Esophagus muscularis mucosa (tissue), 4 donors: Measurements from ENCODE around the gene TUBE1.

Experiments used
- EP300 ChIP-seq: sonication (generic); formaldehyde crosslinking; IDR thresholded peaks from one replicate; pipeline ENCODE4 v1.6.1; 2017; ENCODE audit warnings: antibody characterized with exemption
- POLR2A ChIP-seq: fragments of 450-650 bp; IDR thresholded peaks from one replicate; pipeline ENCODE4 v1.6.1; 2017; ENCODE audit warnings: antibody characterized with exemption, moderate library complexity, mild to moderate bottlenecking, low read depth
- TF ChIP-seq, protein P1 (sequence below), 3 experiments: fragments of 200-600 bp in 2 of 3; fragments of 450-650 bp in 1 of 3; sonication (generic) in 2 of 3; IDR thresholded peaks; one replicate each; pipeline ENCODE4 v1.5.1; 2017 to 2019; ENCODE audit warnings: antibody characterized with exemption in 3 of 3, mild to moderate bottlenecking in 2 of 3, moderate library complexity in 1 of 3

DNA sequence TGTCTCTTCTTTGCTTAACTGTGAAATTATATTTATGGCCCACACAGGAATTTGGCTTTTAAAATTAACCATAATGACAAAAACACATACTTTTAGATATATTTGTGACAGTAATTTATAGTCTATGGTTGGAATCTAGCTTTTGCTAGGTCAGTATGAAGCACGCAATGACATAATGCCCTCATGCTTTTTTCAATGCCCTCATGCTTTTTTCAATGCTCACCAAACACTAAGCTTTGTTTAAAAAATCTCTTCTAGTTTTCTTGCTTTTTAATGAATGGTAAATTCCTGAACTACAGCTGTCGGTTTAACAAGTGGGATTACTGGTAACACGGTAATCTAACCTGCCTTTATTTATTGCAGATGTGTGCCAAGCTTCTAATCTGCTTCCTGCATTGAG, 20.7 kb downstream of the TUBE1 start:
- TF ChIP-seq, protein P1, sequence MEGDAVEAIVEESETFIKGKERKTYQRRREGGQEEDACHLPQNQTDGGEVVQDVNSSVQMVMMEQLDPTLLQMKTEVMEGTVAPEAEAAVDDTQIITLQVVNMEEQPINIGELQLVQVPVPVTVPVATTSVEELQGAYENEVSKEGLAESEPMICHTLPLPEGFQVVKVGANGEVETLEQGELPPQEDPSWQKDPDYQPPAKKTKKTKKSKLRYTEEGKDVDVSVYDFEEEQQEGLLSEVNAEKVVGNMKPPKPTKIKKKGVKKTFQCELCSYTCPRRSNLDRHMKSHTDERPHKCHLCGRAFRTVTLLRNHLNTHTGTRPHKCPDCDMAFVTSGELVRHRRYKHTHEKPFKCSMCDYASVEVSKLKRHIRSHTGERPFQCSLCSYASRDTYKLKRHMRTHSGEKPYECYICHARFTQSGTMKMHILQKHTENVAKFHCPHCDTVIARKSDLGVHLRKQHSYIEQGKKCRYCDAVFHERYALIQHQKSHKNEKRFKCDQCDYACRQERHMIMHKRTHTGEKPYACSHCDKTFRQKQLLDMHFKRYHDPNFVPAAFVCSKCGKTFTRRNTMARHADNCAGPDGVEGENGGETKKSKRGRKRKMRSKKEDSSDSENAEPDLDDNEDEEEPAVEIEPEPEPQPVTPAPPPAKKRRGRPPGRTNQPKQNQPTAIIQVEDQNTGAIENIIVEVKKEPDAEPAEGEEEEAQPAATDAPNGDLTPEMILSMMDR (IDR thresholded peaks at IDR 0.05): no peak
- TF ChIP-seq POLR2A: no peak
- TF ChIP-seq EP300: no peak
